ENCODE measurements around the gene RNASE8. TPM values are rescaled to one million over a fixed set of nuclear protein-coding genes. Genes with fewer than 3 reads are reported as not detected.

Gene RNASE8
- total and polyA plus RNA-seq, 2 of the 8 experiments (the other 6 are each of a cell fraction or from before 2014, with no cell fraction given) = not detected

DNA sequence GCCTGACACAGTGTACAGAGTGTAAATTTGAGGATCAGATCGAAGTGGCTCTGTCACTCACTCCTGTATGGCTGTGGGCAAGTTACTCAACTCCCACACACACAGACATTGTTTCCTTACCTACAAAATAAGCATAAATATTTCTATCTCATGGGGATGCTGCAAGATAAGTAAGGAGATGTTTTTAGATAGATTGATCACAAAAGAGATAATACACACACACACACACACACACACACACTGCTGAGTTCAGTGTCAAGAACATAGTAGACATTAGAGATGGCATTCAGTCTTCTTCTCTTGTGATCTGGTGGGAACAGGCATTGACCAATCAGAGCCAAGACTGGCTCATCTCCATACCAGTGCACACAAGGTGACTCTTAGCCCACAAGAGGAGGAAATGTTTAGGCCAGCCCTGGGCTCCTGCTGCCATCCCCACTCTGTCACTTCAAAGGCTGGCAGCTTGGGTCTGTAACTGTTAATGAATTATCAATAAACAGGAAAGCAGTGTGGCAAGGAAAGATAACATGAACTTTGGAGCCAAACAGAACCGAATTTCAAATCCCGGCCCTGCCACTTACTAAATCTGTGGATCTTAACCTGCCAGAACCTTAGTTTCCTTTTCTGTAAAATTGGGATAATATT, 3.4 kb upstream of the RNASE8 start:
- Histone ChIP-seq H4K8ac (ENCODE audit: extremely low read depth, insufficient read depth, low read length) (no peak overlapping the region), H2AFZ (ENCODE audit: low read length) (no peak overlapping the region), H2AK5ac (ENCODE audit: low read depth, low read length) (no peak overlapping the region), H3K18ac (ENCODE audit: extremely low read depth, low read length) (no peak overlapping the region), H3K4me3 (ENCODE audit: extremely low read depth in 1 of 4, insufficient read depth in 2 of 4, low read depth in 3 of 4, low read length in 4 of 4) (no peak overlapping the region), H4K91ac (replicated peaks; ENCODE audit: insufficient read length, low read length) (no peak overlapping the region), H3K14ac (ENCODE audit: insufficient read length) (no peak overlapping the region), H3K23ac (ENCODE audit: insufficient read length) (no peak overlapping the region), H3K9me3 (ENCODE audit: insufficient read depth in 2 of 2, low read depth in 1 of 2, low read length in 1 of 2) (no peaks in the 10 kb centered on the region), H4K5ac (ENCODE audit: insufficient read length, low read depth, low read length) (no peak overlapping the region), H3K36me3 (ENCODE audit: control insufficient read depth in 2 of 4, insufficient read depth in 4 of 4, low read length in 3 of 4) (no peaks in the 10 kb centered on the region), H2BK20ac (ENCODE audit: low read length) (no peak overlapping the region), H3K4me2 (ENCODE audit: insufficient read depth in 1 of 2, low read depth in 2 of 2, low read length in 2 of 2) (no peak overlapping the region), H3K9ac (replicated peaks in 1 of 4; ENCODE audit: extremely low read depth in 1 of 4, low read depth in 3 of 4, low read length in 3 of 4) (no peak overlapping the region), H2BK12ac (ENCODE audit: low read depth, low read length) (no peak overlapping the region), H3K27ac (ENCODE audit: low read depth, low read length) (no peak overlapping the region), H3K4ac (replicated peaks; ENCODE audit: insufficient read length, low read depth, low read length) (no peak overlapping the region), H3K4me1 (replicated peaks in 1 of 4; ENCODE audit: control insufficient read depth in 3 of 4, insufficient read depth in 4 of 4, low read length in 3 of 4) (peaks cover 0 to 3% (median 0%) of the 10 kb centered on the region in 4 experiments; a peak in 2 of 7 replicates), H3K56ac (replicated peaks; ENCODE audit: insufficient read length, low read depth, low read length) (no peak overlapping the region), H2BK5ac (ENCODE audit: low read depth, low read length) (no peak overlapping the region), H2BK120ac (replicated peaks; ENCODE audit: low read depth, low read length) (no peak overlapping the region), H3K27me3 (replicated peaks in 1 of 4; ENCODE audit: control insufficient read depth in 3 of 4, extremely low read depth in 1 of 4, insufficient read depth in 3 of 4, low read length in 3 of 4) (no peaks in the 10 kb centered on the region; a peak in 1 of 7 replicates), H3K23me2 (ENCODE audit: low read depth, low read length) (no peaks in the 10 kb centered on the region), H3K79me2 (ENCODE audit: control insufficient read depth in 1 of 2, insufficient read depth in 2 of 2, low read length in 2 of 2) (no peaks in the 10 kb centered on the region), H2BK15ac (ENCODE audit: low read length) (no peak overlapping the region), H3K79me1 (ENCODE audit: low read depth, low read length) (no peaks in the 10 kb centered on the region), H4K20me1 (replicated peaks in 1 of 2; ENCODE audit: control insufficient read depth in 1 of 2, insufficient read depth in 2 of 2, low read length in 2 of 2) (no peaks in the 10 kb centered on the region)
- TF ChIP-seq SIN3A (conservative IDR thresholded peaks at IDR 0.05 in 1 of 2, IDR thresholded peaks at IDR 0.05 in 1 of 2; ENCODE audit: low read depth in 1 of 2, low read length in 2 of 2) (no peak), RFX5 (IDR thresholded peaks at IDR 0.05; ENCODE audit: borderline replicate concordance, low read depth, low read length) (no peak), CTCF (IDR thresholded peaks at IDR 0.05; ENCODE audit: control extremely low read depth in 1 of 3, insufficient read depth in 1 of 3, low read depth in 1 of 3, low read length in 3 of 3) (no peak), RXRA (IDR thresholded peaks at IDR 0.05; ENCODE audit: insufficient read depth, low read depth, low read length) (no peak), SRF (IDR thresholded peaks at IDR 0.05; ENCODE audit: low read depth, low read length) (no peak), BACH1 (IDR thresholded peaks at IDR 0.05; ENCODE audit: low read length) (no peak)
- TF ChIP-seq, protein P1, sequence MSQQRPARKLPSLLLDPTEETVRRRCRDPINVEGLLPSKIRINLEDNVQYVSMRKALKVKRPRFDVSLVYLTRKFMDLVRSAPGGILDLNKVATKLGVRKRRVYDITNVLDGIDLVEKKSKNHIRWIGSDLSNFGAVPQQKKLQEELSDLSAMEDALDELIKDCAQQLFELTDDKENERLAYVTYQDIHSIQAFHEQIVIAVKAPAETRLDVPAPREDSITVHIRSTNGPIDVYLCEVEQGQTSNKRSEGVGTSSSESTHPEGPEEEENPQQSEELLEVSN (IDR thresholded peaks at IDR 0.05) = no peak
- 89% methylated on average over 3 of the region's 3 CpGs; no CpG with 5 or more reads in 1 of the 2 experiments for WGBS, 2 experiments (ENCODE audit: extremely low coverage in 1 of 2, insufficient coverage in 1 of 2, insufficient read length in 1 of 2, insufficient replicate concordance in 2 of 2, low coverage in 1 of 2, low lambda C conversion rate in 2 of 2, missing lambda C conversion rate in 1 of 2)
- ChIA-PET POLR2A (ENCODE audit: partially characterized antibody) (interaction anchor here (0.8 to 1.2 kb wide), 3 partner anchors 17 to 37 kb away, joined by 3 to 4 read pairs (median 3); no protein-coding TSS in a partner anchor), CTCF (ENCODE audit: partially characterized antibody) (interaction anchor here (0.9 to 1.3 kb wide), 5 partner anchors 10 to 51 kb away, joined by 3 to 10 read pairs (median 3); no protein-coding TSS in a partner anchor)
- FAIRE-seq (no peak), DNase-seq (ENCODE audit: low read depth in 1 of 2, low spot score in 2 of 2) (no peak)
